Measurements from ENCODE around the gene PSD. TPM values are rescaled to one million over a fixed set of nuclear protein-coding genes. Genes with fewer than 3 reads are reported as not detected.
A peak's percentile ranks its signal among the peaks of the same experiment; 100 is the strongest.
"Not testable (repeated sequence)": the region's sequence is repeated elsewhere in the genome, so short reads cannot be mapped to it uniquely, and the experiment has no call there.

PSD gene
- total RNA-seq (2014; rRNA removed; shearing (Covaris generic)), result 0.07 TPM in 1 of 2 replicates, not detected in the other

- DNase-seq (ENCODE audit: low spot score), result no peak
Observed at GRCh38 chr10:102418622-102419268, at the start of gene PSD. Gene PSD (minus strand): TSS chr10:102418785. CDS start chr10:102417038, 1,747 bp downstream.

GRCh38 chr10:102467971-102468438 lies 49.4 kb upstream of the PSD start:
- DNase-seq (ENCODE audit: low spot score), result no peak

GRCh38 chr10:102467318-102467717 lies 48.7 kb upstream of the PSD start:
- DNase-seq (ENCODE audit: low spot score), result no peak

GRCh38 chr10:102465466-102465865 lies 46.9 kb upstream of the PSD start:
- no peak for DNase-seq (ENCODE audit: low spot score)

- no peak for DNase-seq (ENCODE audit: low spot score)
Observed at GRCh38 chr10:102463983-102464382, 45.4 kb upstream of the PSD start.

GRCh38 chr10:102462512-102463054 lies 44.0 kb upstream of the PSD start:
- no peak for DNase-seq (ENCODE audit: low spot score)

- DNase-seq (ENCODE audit: low spot score), result peak; percentile 82
Observed at GRCh38 chr10:102461187-102462054, 42.8 kb upstream of the PSD start.

- no peak for DNase-seq (ENCODE audit: low spot score)
Observed at GRCh38 chr10:102460836-102461186, 42.2 kb upstream of the PSD start.

- no peak for DNase-seq (ENCODE audit: low spot score)
Observed at GRCh38 chr10:102458656-102459055, 40.1 kb upstream of the PSD start.

- DNase-seq (ENCODE audit: low spot score), result no peak
Observed at GRCh38 chr10:102457591-102458150, 39.1 kb upstream of the PSD start.

GRCh38 chr10:102455893-102456471 lies 37.4 kb upstream of the PSD start:
- peak; percentile 91 for DNase-seq (ENCODE audit: low spot score)

- not testable (repeated sequence) for DNase-seq (ENCODE audit: low spot score)
Observed at GRCh38 chr10:102454662-102455487, 36.3 kb upstream of the PSD start.

GRCh38 chr10:102453502-102453901 lies 34.9 kb upstream of the PSD start:
- no peak for DNase-seq (ENCODE audit: low spot score)

- DNase-seq (ENCODE audit: low spot score), result peak; percentile 79
Observed at GRCh38 chr10:102452672-102453340, 34.2 kb upstream of the PSD start.

- DNase-seq (ENCODE audit: low spot score), result no peak
Observed at GRCh38 chr10:102451105-102451969, 32.8 kb upstream of the PSD start, which contains the start of gene C10orf95. Gene C10orf95 (minus strand): TSS chr10:102451543. CDS start chr10:102451093, 450 bp downstream.

GRCh38 chr10:102450374-102451104 lies 32.0 kb upstream of the PSD start:
- DNase-seq (ENCODE audit: low spot score), result no peak

- no peak for DNase-seq (ENCODE audit: low spot score)
Observed at GRCh38 chr10:102450124-102450373, 31.5 kb upstream of the PSD start.

GRCh38 chr10:102449321-102450123 lies 30.9 kb upstream of the PSD start:
- peak; percentile 24 for DNase-seq (ENCODE audit: low spot score)
